Fibroblast of lung (primary cell): ENCODE results near the gene TBX21.

ENCODE experiments used
- EZH2 ChIP-seq: IDR thresholded peaks from 2 replicates; pipeline ENCODE4 v1.5.1; 2012; ENCODE audit warnings: low read length, control low read depth, mild to moderate bottlenecking; ENCODE audit errors: missing control alignments
- TF ChIP-seq, protein P1 (sequence below), 2 donors: IDR thresholded peaks in 1 of 2; conservative IDR thresholded peaks in 1 of 2; 1 replicate in 1 of 2; 2 replicates in 1 of 2; pipeline ENCODE4 v1.5.1; 2011 to 2012; ENCODE audit warnings: low read length in 2 of 2, control low read depth in 1 of 2, inconsistent platforms in 1 of 2, low read depth in 1 of 2, mild to moderate bottlenecking in 1 of 2

DNA sequence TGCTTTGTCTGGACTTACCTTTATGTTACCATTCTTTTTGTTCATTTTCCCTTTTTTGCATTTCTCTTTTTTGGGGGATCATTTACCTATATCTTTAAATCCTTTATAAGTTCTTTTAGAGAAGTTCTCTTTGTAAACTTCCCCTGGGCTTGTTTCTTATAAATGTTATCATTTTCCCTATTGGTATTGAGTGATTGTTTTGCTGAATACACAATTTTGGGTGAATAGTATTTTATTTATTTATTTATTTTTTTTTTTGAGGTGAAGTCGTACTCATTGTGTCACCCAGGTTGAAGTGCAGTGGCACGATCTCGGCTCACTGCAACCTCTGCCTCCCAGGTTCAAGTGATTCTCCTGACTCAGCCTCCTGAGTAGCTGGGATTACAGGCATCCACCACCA, 18.4 kb downstream of the TBX21 start:
- TF ChIP-seq, protein P1, sequence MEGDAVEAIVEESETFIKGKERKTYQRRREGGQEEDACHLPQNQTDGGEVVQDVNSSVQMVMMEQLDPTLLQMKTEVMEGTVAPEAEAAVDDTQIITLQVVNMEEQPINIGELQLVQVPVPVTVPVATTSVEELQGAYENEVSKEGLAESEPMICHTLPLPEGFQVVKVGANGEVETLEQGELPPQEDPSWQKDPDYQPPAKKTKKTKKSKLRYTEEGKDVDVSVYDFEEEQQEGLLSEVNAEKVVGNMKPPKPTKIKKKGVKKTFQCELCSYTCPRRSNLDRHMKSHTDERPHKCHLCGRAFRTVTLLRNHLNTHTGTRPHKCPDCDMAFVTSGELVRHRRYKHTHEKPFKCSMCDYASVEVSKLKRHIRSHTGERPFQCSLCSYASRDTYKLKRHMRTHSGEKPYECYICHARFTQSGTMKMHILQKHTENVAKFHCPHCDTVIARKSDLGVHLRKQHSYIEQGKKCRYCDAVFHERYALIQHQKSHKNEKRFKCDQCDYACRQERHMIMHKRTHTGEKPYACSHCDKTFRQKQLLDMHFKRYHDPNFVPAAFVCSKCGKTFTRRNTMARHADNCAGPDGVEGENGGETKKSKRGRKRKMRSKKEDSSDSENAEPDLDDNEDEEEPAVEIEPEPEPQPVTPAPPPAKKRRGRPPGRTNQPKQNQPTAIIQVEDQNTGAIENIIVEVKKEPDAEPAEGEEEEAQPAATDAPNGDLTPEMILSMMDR (conservative IDR thresholded peaks at IDR 0.05 in 1 of 2, IDR thresholded peaks at IDR 0.05 in 1 of 2; ENCODE audit: low read depth in 1 of 2, low read length in 2 of 2), result no peak
- no peak for TF ChIP-seq EZH2
